MM.1S (cell line): Measurements from ENCODE around the gene IFT52.

ENCODE experiments used
- DNase-seq: peaks from one replicate; pipeline ENCODE4 v3.0.0-alpha.2; 2015
- H2AFZ ChIP-seq: fragments of 300-600 bp; sonication (generic); 2 replicates; pipeline ENCODE4 v1.6.0; 2016; ENCODE audit warnings: antibody characterized with exemption, low read length
- H3F3A ChIP-seq: fragments of 300-600 bp; sonication (generic); 2 replicates; pipeline ENCODE4 v1.6.1; 2016; ENCODE audit warnings: mild to moderate bottlenecking, antibody characterized with exemption, low read length, moderate library complexity, mixed read lengths; ENCODE audit not compliant: insufficient read depth
- H3K27ac ChIP-seq: fragments of 300-600 bp; sonication (generic); 2 replicates; pipeline ENCODE4 v1.5.1; 2016; ENCODE audit warnings: mild to moderate bottlenecking, low read length
- H3K27me3 ChIP-seq: fragments of 300-600 bp; sonication (generic); replicated peaks from 2 replicates; pipeline ENCODE4 v1.6.0; 2016; ENCODE audit warnings: low read length; ENCODE audit not compliant: insufficient read depth
- H3K36me3 ChIP-seq: fragments of 300-600 bp; sonication (generic); replicated peaks from 2 replicates; pipeline ENCODE4 v1.6.1; 2016; ENCODE audit warnings: mild to moderate bottlenecking, low read length, mixed read lengths; ENCODE audit not compliant: insufficient read depth
- H3K4me1 ChIP-seq: fragments of 300-600 bp; sonication (generic); 2 replicates; pipeline ENCODE4 v1.6.1; 2016; ENCODE audit warnings: low read length, mixed read lengths
- H3K4me2 ChIP-seq: fragments of 300-600 bp; sonication (generic); 2 replicates; pipeline ENCODE4 v1.6.0; 2016; ENCODE audit warnings: low read depth, low read length
- H3K4me3 ChIP-seq: fragments of 300-600 bp; sonication (generic); 2 replicates; pipeline ENCODE4 v1.5.1; 2016; ENCODE audit warnings: low read length, mixed read lengths
- H3K79me2 ChIP-seq: fragments of 300-600 bp; sonication (generic); 2 replicates; pipeline ENCODE4 v1.6.1; 2016; ENCODE audit warnings: mixed run types, low read length, mixed read lengths
- H3K9ac ChIP-seq: fragments of 300-600 bp; sonication (generic); 2 replicates; pipeline ENCODE4 v1.6.1; 2016; ENCODE audit warnings: low read length, mixed read lengths
- H3K9me2 ChIP-seq: fragments of 300-600 bp; sonication (generic); replicated peaks from 2 replicates; pipeline ENCODE4 v1.6.1; 2016; ENCODE audit warnings: mild to moderate bottlenecking, low read length, mixed read lengths; ENCODE audit not compliant: insufficient read depth
- H3K9me3 ChIP-seq: fragments of 300-600 bp; sonication (generic); replicated peaks from 2 replicates; pipeline ENCODE4 v1.6.1; 2016; ENCODE audit warnings: mild to moderate bottlenecking, low read length, mixed read lengths; ENCODE audit not compliant: insufficient read depth
- H4K20me1 ChIP-seq: fragments of 300-600 bp; sonication (generic); 2 replicates; pipeline ENCODE4 v1.6.1; 2016; ENCODE audit warnings: mild to moderate bottlenecking, low read length, moderate library complexity, mixed read lengths; ENCODE audit not compliant: insufficient read depth
- EZH2 ChIP-seq: fragments of 300-600 bp; sonication (generic); optimal IDR thresholded peaks from 2 replicates; pipeline ENCODE3; 2017; ENCODE audit warnings: low read depth, mild to moderate bottlenecking, antibody characterized with exemption, low read length, mixed read lengths
- EZH2phosphoT487 ChIP-seq: fragments of 300-600 bp; sonication (generic); IDR thresholded peaks from 2 replicates; pipeline ENCODE4 v1.6.1; 2018; ENCODE audit warnings: antibody characterized with exemption, low read length
- TF ChIP-seq, protein P1 (sequence below): fragments of 300-600 bp; sonication (generic); IDR thresholded peaks from 2 replicates; pipeline ENCODE4 v1.5.1; 2016; ENCODE audit warnings: antibody characterized with exemption, low read length, mixed read lengths

Gene IFT52

DNA sequence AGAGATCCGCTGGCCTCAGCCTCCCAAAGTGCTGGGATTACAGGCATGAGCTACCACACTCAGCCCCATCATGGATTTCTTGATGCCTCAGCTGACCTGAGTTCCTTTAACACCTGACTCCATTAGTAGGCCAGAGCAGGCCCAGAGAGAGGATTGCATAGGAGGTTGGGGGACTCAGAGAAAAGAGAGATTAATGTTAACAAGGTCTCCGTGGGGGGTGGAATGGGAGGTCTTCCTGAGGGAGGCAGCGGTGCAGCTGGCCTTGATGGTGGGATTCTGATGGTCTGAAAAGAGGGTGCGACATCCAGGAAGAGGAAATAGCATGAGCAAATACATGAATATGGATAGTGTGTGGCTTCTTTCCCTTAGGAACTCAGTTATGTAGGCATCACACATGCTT is 22.0 kb upstream of the IFT52 start:
- Histone ChIP-seq H3K36me3 (no peaks in the 10 kb centered on the region), H3K4me2 (no peak overlapping the region), H4K20me1 (no peaks in the 10 kb centered on the region), H3F3A (no peaks in the 10 kb centered on the region), H3K4me1 (no peaks in the 10 kb centered on the region), H3K79me2 (no peaks in the 10 kb centered on the region), H3K9me2 (no peaks in the 10 kb centered on the region), H3K4me3 (no peak overlapping the region), H3K27ac (no peak overlapping the region), H3K9me3 (no peaks in the 10 kb centered on the region), H2AFZ (no peak overlapping the region), H3K9ac (no peak overlapping the region), H3K27me3 (no peaks in the 10 kb centered on the region)
- TF ChIP-seq EZH2 (no peak), EZH2phosphoT487 (no peak)
- TF ChIP-seq, protein P1, sequence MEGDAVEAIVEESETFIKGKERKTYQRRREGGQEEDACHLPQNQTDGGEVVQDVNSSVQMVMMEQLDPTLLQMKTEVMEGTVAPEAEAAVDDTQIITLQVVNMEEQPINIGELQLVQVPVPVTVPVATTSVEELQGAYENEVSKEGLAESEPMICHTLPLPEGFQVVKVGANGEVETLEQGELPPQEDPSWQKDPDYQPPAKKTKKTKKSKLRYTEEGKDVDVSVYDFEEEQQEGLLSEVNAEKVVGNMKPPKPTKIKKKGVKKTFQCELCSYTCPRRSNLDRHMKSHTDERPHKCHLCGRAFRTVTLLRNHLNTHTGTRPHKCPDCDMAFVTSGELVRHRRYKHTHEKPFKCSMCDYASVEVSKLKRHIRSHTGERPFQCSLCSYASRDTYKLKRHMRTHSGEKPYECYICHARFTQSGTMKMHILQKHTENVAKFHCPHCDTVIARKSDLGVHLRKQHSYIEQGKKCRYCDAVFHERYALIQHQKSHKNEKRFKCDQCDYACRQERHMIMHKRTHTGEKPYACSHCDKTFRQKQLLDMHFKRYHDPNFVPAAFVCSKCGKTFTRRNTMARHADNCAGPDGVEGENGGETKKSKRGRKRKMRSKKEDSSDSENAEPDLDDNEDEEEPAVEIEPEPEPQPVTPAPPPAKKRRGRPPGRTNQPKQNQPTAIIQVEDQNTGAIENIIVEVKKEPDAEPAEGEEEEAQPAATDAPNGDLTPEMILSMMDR, result no peak
- no peak for DNase-seq

GRCh38 chr20:43569282-43569681 is 21.5 kb upstream of the IFT52 start:
- H4K20me1 ChIP-seq, result no peaks in the 10 kb centered on the region
- H3K9ac ChIP-seq, result no peak overlapping the region
- DNase-seq, result no peak
- H3K9me3 ChIP-seq, result no peaks in the 10 kb centered on the region
- no peaks in the 10 kb centered on the region for H3K27me3 ChIP-seq
- H2AFZ ChIP-seq, result no peak overlapping the region
- H3K4me1 ChIP-seq, result no peaks in the 10 kb centered on the region
- no peaks in the 10 kb centered on the region for H3K9me2 ChIP-seq
- H3F3A ChIP-seq, result no peaks in the 10 kb centered on the region
- no peak overlapping the region for H3K27ac ChIP-seq
- no peaks in the 10 kb centered on the region for H3K36me3 ChIP-seq
- H3K4me2 ChIP-seq, result no peak overlapping the region
- TF ChIP-seq, protein P1, result no peak
- no peak for TF ChIP-seq EZH2phosphoT487
- no peak for TF ChIP-seq EZH2
- H3K4me3 ChIP-seq, result no peak overlapping the region
- H3K79me2 ChIP-seq, result no peaks in the 10 kb centered on the region

DNA sequence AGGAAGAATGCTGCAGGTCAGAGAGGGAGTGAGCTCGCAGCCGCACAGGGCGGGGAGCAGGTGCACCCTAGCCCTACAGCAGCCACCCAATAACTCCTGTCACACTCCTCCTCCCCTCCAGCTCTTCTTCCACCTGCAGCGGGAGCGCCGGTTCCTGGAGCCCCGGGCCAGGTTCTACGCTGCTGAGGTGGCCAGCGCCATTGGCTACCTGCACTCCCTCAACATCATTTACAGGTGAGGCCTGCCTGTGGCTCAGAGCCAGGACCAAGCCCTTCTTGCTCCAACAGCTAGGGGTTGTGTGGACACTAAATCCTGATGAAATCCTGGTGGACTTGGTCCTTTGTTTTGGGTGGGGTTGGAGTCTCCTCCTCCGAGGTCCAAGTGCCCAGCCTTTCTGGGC is 20.2 kb upstream of the IFT52 start:
- Histone ChIP-seq H3K27me3 (no peaks in the 10 kb centered on the region), H2AFZ (no peak overlapping the region), H3K9me2 (no peaks in the 10 kb centered on the region), H4K20me1 (no peaks in the 10 kb centered on the region), H3K4me2 (no peak overlapping the region), H3K27ac (no peak overlapping the region), H3K79me2 (no peaks in the 10 kb centered on the region), H3K9ac (no peak overlapping the region), H3F3A (no peaks in the 10 kb centered on the region), H3K4me1 (no peaks in the 10 kb centered on the region), H3K9me3 (no peaks in the 10 kb centered on the region), H3K4me3 (no peak overlapping the region), H3K36me3 (no peaks in the 10 kb centered on the region)
- TF ChIP-seq EZH2phosphoT487 (no peak), EZH2 (no peak)
- TF ChIP-seq, protein P1, result no peak
- no peak for DNase-seq
